GM12891 (cell line): ENCODE data around the gene SGF29.

Experiments used
- POLR2A ChIP-seq: IDR thresholded peaks from 2 replicates; pipeline ENCODE4 v1.6.1; 2011; ENCODE audit warnings: low read depth, low read length, control low read depth
- SPI1 ChIP-seq: IDR thresholded peaks from 2 replicates; pipeline ENCODE4 v1.6.1; 2011; ENCODE audit warnings: low read depth, low read length, control low read depth
- TAF1 ChIP-seq: IDR thresholded peaks from 2 replicates; pipeline ENCODE4 v1.6.1; 2011; ENCODE audit warnings: low read depth, low read length, control low read depth

DNA sequence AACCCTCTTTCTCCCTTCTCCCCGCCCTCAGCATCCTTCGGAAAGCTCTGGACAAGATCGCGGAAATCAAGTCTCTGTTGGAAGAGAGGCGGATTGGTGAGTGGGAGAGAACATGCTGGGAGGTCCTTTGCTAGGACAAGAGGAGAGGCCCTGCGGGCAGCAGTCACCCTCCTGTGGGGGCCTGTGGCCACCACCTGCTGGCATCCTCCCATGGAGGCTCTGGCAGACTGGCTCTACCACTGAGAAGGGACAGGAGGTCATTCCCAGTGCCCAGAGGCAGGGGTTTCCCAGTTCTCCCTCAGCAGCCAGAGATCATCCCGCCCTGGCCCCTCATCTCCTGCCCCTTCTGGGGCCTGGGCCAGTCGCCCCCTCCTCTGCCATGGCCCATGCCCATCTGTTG is 35.3 kb downstream of the SGF29 start:
- TF ChIP-seq TAF1 = no peak
- TF ChIP-seq SPI1 = no peak
- TF ChIP-seq POLR2A = no peak
